GM12878 (cell line): ENCODE results near the gene FNDC3B. TPM values are rescaled to one million over a fixed set of nuclear protein-coding genes. Genes with fewer than 3 reads are reported as not detected.

ENCODE experiments used
- ATAC-seq: fragments of 200-7000 bp; cut with Tn5 transposase; 3 replicates; pipeline ENCODE4 v1.9.1; 2020; ENCODE audit warnings: mild to moderate bottlenecking, moderate library complexity
- BruUV-seq: library from RNA; stranded (reverse); fragments of 400-500 nt; replicated peaks from 2 replicates; lab custom pipeline; 2021; lab: Mats Ljungman, UMichigan
- CTCF ChIA-PET: fragments of 300-600 bp; sonication (Branson Sonifier 250); formaldehyde crosslinking; extraction: SDS; loops from one replicate; lab custom pipeline; 2021; ENCODE audit warnings: inconsistent platforms; lab: Yijun Ruan, JAX
- POLR2A ChIA-PET: fragments of 350-600 bp; formaldehyde crosslinking; extraction: SDS; loops from one replicate; lab custom pipeline; 2021; ENCODE audit warnings: inconsistent platforms; lab: Charles Lee
- RAD21 ChIA-PET: fragments of 300-600 bp; sonication (Branson Sonifier 250); formaldehyde crosslinking; loops from one replicate; lab custom pipeline; 2023; ENCODE audit warnings: antibody characterized with exemption; ENCODE audit not compliant: unreplicated experiment; lab: Charles Lee
- SMC1A ChIA-PET: fragments of 300-600 bp; sonication (Branson Sonifier 250); formaldehyde crosslinking; loops from one replicate; lab custom pipeline; 2023; ENCODE audit not compliant: unreplicated experiment, uncharacterized antibody; lab: Charles Lee
- DNase-seq: peaks from one replicate; pipeline ENCODE4 v3.0.0-alpha.2; 2011; ENCODE audit warnings: low read depth, low spot score
- FAIRE-seq: peaks from 3 replicates; lab custom pipeline; 2011; peaks lifted over from hg19 to GRCh38; lab: Jason Lieb, UNC
- H2AFZ ChIP-seq: 2 replicates; pipeline ENCODE4 v1.6.0; 2011; ENCODE audit warnings: low read depth, low read length, control low read depth; ENCODE audit not compliant: control insufficient read depth
- H3K27ac ChIP-seq: 2 replicates; pipeline ENCODE4 v1.5.1; 2011; ENCODE audit warnings: control low read depth; ENCODE audit not compliant: control insufficient read depth, insufficient read depth
- H3K27me3 ChIP-seq, 2 experiments: replicated peaks in 1 of 2; 2 replicates each; pipeline versions ENCODE4 v1.6.0 to v1.6.1; 2011; ENCODE audit warnings: low read length in 1 of 2; ENCODE audit not compliant: control insufficient read depth in 2 of 2, insufficient read depth in 2 of 2
- H3K36me3 ChIP-seq, 2 experiments: 2 replicates each; pipeline ENCODE4 v1.5.1; 2011; ENCODE audit warnings: low read length in 1 of 2; ENCODE audit not compliant: control insufficient read depth in 2 of 2, insufficient read depth in 2 of 2
- H3K4me1 ChIP-seq: 2 replicates; pipeline ENCODE4 v1.6.1; 2011; ENCODE audit warnings: mild to moderate bottlenecking, low read length, moderate library complexity, mixed read lengths; ENCODE audit not compliant: control insufficient read depth, insufficient read depth
- H3K4me2 ChIP-seq: 2 replicates; pipeline ENCODE4 v1.6.0; 2011; ENCODE audit warnings: control low read depth; ENCODE audit not compliant: control insufficient read depth, insufficient read depth
- H3K4me3 ChIP-seq: fragments of 200-600 bp; sonication (generic); 2 replicates; pipeline ENCODE4 v1.5.1; 2016
- H3K79me2 ChIP-seq: 2 replicates; pipeline ENCODE4 v1.6.0; 2011; ENCODE audit warnings: low read length; ENCODE audit not compliant: control insufficient read depth, insufficient read depth
- H3K9ac ChIP-seq: 2 replicates; pipeline ENCODE4 v1.8.0; 2011; ENCODE audit warnings: low read length, control low read depth, mixed read lengths; ENCODE audit not compliant: control insufficient read depth, insufficient read depth
- H3K9me3 ChIP-seq: replicated peaks from 3 replicates; pipeline ENCODE4 v1.5.1; 2011; ENCODE audit warnings: mild to moderate bottlenecking, low read length; ENCODE audit not compliant: control insufficient read depth, insufficient read depth
- H4K20me1 ChIP-seq: 2 replicates; pipeline ENCODE4 v1.6.0; 2011; ENCODE audit not compliant: control insufficient read depth, insufficient read depth
- BHLHE40 ChIP-seq, 2 experiments: fragments of 450-650 bp in 1 of 2; IDR thresholded peaks; 2 replicates each; pipeline ENCODE4 v1.6.1; 2011 to 2017; ENCODE audit warnings: low read depth in 2 of 2, borderline replicate concordance in 1 of 2, improper control_type of control experiment in 1 of 2, low read length in 1 of 2, mild to moderate bottlenecking in 1 of 2
- CHD4 ChIP-seq: fragments of 200-600 bp; sonication (generic); IDR thresholded peaks from 2 replicates; pipeline ENCODE4 v1.6.1; 2016; ENCODE audit warnings: mild to moderate bottlenecking
- EED ChIP-seq: sonication (generic); IDR thresholded peaks from 2 replicates; pipeline ENCODE4 v1.6.1; 2016; ENCODE audit warnings: antibody characterized with exemption, low read depth
- SUPT20H ChIP-seq: IDR thresholded peaks from 2 replicates; pipeline ENCODE4 v1.6.1; 2011; ENCODE audit warnings: low read depth, mild to moderate bottlenecking, low read length, moderate library complexity, borderline replicate concordance; ENCODE audit not compliant: control insufficient read depth
- WGBS: methylation state at CpG from one replicate; pipeline ENCODE4 v1.1.6; 2016; ENCODE audit warnings: low lambda C conversion rate; ENCODE audit not compliant: insufficient replicate concordance, insufficient coverage; ENCODE audit errors: missing lambda C conversion rate; 5-methylcytosine and 5-hydroxymethylcytosine counted together
- in situ Hi-C: fragments of 300-500 bp; cut with MboI; formaldehyde crosslinking; loops from 9 replicates; pipeline ENCODE4 v1.14.3; 2018; ENCODE audit warnings: mixed read lengths
- intact Hi-C: fragments of 100-400 bp; cut with micrococcal nuclease; formaldehyde crosslinking; loops from one replicate; pipeline ENCODE4 v1.14.2; 2022; ENCODE audit not compliant: unreplicated experiment
- polyA plus RNA-seq, 11 experiments: library from polyadenylated mRNA; depleted of rRNA in 4 of 11; unstranded in 6 of 11; stranded (reverse) in 5 of 11; fragments of >200 nt; fragmentation: Nextera tagmentation in 4 of 11; fragmentation: Illumina TruSeq in 1 of 11; extraction: Ambion mirVana in 4 of 11; extraction: Trizol in 1 of 11; gene quantifications; 1 replicate in 1 of 11; 2 replicates in 10 of 11; pipeline versions ENCODE4 v1.2.1 to v1.2.3, GENCODE V29; 2011 to 2016; ENCODE audit warnings: inconsistent platforms in 2 of 11, missing spikeins in 2 of 11, low read depth in 1 of 11
- total RNA-seq, 4 experiments: library from RNA; depleted of rRNA in 3 of 4; stranded (reverse); fragments of >200 nt in 3 of 4; fragmentation: Illumina TruSeq in 1 of 4; extraction: Trizol in 1 of 4; gene quantifications; 2 replicates each; pipeline versions ENCODE4 v1.2.1 to v1.2.3, GENCODE V29; 2013 to 2021
- TF ChIP-seq, protein P1 (sequence below): fragments of 450-650 bp; IDR thresholded peaks from 2 replicates; pipeline ENCODE4 v1.6.1; 2016; ENCODE audit warnings: mild to moderate bottlenecking
- TF ChIP-seq, protein P2 (sequence below): fragments of 450-650 bp; IDR thresholded peaks from 2 replicates; pipeline ENCODE4 v1.6.1; 2018; ENCODE audit warnings: borderline replicate concordance, mild to moderate bottlenecking; ENCODE audit not compliant: partially characterized antibody
- TF ChIP-seq, protein P3 (sequence below): fragments of 450-650 bp; conservative IDR thresholded peaks from 2 replicates; pipeline ENCODE4 v1.6.1; 2017; ENCODE audit warnings: mild to moderate bottlenecking, moderate library complexity
- TF ChIP-seq, protein P4 (sequence below): fragments of 450-650 bp; IDR thresholded peaks from 2 replicates; pipeline ENCODE4 v1.6.1; 2016; ENCODE audit warnings: mild to moderate bottlenecking
- TF ChIP-seq, protein P5 (sequence below): IDR thresholded peaks from 2 replicates; pipeline ENCODE4 v1.6.1; 2011; ENCODE audit warnings: borderline replicate concordance, low read depth, mild to moderate bottlenecking, moderate library complexity, low read length; ENCODE audit not compliant: insufficient read depth, poor library complexity, severe bottlenecking

Gene FNDC3B
- total and polyA plus RNA-seq, 10 of the 15 experiments (the other 5 are each of a cell fraction or from before 2014, with no cell fraction given) = 7.9 to 35.0 (median 18.5) TPM

DNA sequence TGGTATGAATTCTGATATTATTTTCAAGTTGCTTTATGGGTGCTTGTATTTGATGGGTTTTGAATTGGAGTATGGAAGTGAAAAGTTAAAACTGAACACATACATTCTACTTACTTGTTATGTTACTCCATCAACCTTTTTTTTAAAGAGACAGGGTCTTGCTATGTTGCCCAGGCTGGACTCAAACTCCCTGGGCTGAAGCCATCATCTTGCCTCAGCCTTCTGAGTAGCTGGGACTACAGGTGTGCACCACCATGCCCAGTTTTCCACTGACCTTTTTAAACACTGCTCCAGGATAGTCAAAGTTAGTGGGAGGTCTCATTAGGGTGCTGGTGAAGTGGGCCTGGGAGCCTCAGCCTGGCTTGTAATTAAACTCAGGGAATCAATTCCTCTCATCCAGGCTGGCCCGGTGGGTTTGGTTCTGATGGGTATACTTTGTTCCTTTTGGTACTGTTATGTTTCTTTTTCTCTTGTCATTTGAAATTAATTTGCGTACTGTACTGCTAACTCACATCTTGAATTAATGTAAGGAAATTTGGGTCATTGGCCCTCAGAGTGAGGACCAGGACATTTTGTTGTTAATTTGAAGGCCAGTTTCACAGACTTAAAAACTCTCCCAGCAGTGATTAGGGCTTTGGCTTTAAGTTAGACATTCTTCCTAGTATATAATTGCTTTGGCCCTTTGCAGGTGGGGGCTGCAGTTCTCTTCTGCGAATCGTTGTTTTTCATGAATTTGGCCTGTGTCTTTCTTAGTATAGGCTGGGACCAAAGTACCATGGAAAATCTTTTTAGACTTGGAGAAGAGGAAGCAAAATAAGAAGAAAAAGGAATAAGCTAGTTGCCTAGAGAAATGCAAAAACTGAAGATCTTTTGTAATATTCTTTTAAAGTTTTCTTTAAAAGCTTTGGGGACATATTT, 66.9 kb downstream of the FNDC3B start (continued):
- TF ChIP-seq, protein P1, sequence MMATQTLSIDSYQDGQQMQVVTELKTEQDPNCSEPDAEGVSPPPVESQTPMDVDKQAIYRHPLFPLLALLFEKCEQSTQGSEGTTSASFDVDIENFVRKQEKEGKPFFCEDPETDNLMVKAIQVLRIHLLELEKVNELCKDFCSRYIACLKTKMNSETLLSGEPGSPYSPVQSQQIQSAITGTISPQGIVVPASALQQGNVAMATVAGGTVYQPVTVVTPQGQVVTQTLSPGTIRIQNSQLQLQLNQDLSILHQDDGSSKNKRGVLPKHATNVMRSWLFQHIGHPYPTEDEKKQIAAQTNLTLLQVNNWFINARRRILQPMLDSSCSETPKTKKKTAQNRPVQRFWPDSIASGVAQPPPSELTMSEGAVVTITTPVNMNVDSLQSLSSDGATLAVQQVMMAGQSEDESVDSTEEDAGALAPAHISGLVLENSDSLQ = no peak
- TF ChIP-seq BHLHE40 (IDR thresholded peaks at IDR 0.05; ENCODE audit: borderline replicate concordance in 1 of 2, low read depth in 2 of 2, low read length in 1 of 2) = no peak
- TF ChIP-seq, protein P2, sequence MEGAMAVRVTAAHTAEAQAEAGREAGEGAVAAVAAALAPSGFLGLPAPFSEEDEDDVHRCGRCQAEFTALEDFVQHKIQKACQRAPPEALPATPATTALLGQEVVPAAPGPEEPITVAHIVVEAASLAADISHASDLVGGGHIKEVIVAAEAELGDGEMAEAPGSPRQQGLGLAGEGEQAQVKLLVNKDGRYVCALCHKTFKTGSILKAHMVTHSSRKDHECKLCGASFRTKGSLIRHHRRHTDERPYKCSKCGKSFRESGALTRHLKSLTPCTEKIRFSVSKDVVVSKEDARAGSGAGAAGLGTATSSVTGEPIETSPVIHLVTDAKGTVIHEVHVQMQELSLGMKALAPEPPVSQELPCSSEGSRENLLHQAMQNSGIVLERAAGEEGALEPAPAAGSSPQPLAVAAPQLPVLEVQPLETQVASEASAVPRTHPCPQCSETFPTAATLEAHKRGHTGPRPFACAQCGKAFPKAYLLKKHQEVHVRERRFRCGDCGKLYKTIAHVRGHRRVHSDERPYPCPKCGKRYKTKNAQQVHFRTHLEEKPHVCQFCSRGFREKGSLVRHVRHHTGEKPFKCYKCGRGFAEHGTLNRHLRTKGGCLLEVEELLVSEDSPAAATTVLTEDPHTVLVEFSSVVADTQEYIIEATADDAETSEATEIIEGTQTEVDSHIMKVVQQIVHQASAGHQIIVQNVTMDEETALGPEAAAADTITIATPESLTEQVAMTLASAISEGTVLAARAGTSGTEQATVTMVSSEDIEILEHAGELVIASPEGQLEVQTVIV = no peak
- no peak for TF ChIP-seq EED

DNA sequence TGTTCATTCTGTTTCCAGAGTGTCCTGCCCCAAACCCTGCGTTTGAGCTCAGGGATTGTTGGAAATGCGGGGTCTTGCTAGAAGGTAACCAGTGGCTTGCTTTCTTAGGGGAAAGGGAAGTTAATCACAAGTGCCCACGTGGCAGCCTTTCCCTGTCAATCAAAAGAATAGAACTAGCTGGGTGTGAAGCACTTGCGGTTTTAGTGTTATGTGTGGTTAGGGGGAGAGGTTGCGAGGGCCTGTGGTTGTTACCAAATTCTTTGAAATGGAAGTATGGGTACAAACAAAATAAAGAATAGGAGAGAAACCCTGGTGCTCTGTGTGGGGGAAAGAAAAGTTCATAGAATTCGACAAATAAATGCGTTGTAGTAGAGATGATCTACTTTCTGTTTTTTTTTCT, 67.6 kb downstream of the FNDC3B start:
- ChIA-PET RAD21 (interaction anchor here (0.5 to 6.1 kb wide), 28 partner anchors 10 to 319 kb away, joined by 3 to 92 read pairs (median 4); partner anchors contain the start of gene FNDC3B), CTCF (interaction anchor here (0.5 to 3.1 kb wide), 15 partner anchors 10 to 225 kb away, joined by 3 to 19 read pairs (median 4); no protein-coding TSS in a partner anchor), POLR2A (interaction anchor here (0.6 to 3.1 kb wide), 18 partner anchors 10 to 72 kb away, joined by 3 to 16 read pairs (median 4); partner anchors contain the start of gene FNDC3B), SMC1A (interaction anchor here (0.7 to 10.8 kb wide), 34 partner anchors 9 to 226 kb away, joined by 3 to 169 read pairs (median 6); partner anchors contain the start of gene FNDC3B)
- H3K27ac ChIP-seq = peak overlapping the region; percentile 81
- no peak overlapping the region for H2AFZ ChIP-seq
- H4K20me1 ChIP-seq = no peaks in the 10 kb centered on the region
- H3K27me3 ChIP-seq = no peaks in the 10 kb centered on the region
- DNase-seq (peak; percentile 70), FAIRE-seq (peak; percentile 75), ATAC-seq (peak; percentile 67)
- H3K79me2 ChIP-seq = peaks cover 60% of the 10 kb centered on the region
- in situ Hi-C loops = no loop called here
- BruUV-seq = no TSS peak
- no peaks in the 10 kb centered on the region for H3K9me3 ChIP-seq
- intact Hi-C loops = loop anchor here (1.0 kb wide), 4 partner anchors 25 to 68 kb away; partner anchors contain the start of gene FNDC3B
- H3K9ac ChIP-seq = peak overlapping the region; percentile 14
- peak overlapping the region; percentile 56 for H3K4me2 ChIP-seq
- WGBS = 5% methylated on average over 7 of the region's 7 CpGs
- H3K4me3 ChIP-seq = peak overlapping the region; percentile 20; the same call in 1 of the 2 replicates
- peaks cover 53% of the 10 kb centered on the region for H3K4me1 ChIP-seq
- H3K36me3 ChIP-seq = peaks cover 0 to 3% of the 10 kb centered on the region in 2 experiments; a peak in 1 of 4 replicates
- TF ChIP-seq SUPT20H = no peak
- TF ChIP-seq, protein P3, sequence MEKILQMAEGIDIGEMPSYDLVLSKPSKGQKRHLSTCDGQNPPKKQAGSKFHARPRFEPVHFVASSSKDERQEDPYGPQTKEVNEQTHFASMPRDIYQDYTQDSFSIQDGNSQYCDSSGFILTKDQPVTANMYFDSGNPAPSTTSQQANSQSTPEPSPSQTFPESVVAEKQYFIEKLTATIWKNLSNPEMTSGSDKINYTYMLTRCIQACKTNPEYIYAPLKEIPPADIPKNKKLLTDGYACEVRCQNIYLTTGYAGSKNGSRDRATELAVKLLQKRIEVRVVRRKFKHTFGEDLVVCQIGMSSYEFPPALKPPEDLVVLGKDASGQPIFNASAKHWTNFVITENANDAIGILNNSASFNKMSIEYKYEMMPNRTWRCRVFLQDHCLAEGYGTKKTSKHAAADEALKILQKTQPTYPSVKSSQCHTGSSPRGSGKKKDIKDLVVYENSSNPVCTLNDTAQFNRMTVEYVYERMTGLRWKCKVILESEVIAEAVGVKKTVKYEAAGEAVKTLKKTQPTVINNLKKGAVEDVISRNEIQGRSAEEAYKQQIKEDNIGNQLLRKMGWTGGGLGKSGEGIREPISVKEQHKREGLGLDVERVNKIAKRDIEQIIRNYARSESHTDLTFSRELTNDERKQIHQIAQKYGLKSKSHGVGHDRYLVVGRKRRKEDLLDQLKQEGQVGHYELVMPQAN = no peak
- no peak for TF ChIP-seq CHD4
- TF ChIP-seq, protein P4, sequence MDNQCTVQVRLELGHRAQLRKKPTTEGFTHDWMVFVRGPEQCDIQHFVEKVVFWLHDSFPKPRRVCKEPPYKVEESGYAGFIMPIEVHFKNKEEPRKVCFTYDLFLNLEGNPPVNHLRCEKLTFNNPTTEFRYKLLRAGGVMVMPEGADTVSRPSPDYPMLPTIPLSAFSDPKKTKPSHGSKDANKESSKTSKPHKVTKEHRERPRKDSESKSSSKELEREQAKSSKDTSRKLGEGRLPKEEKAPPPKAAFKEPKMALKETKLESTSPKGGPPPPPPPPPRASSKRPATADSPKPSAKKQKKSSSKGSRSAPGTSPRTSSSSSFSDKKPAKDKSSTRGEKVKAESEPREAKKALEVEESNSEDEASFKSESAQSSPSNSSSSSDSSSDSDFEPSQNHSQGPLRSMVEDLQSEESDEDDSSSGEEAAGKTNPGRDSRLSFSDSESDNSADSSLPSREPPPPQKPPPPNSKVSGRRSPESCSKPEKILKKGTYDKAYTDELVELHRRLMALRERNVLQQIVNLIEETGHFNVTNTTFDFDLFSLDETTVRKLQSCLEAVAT = peak; percentile 95
- TF ChIP-seq, protein P5, sequence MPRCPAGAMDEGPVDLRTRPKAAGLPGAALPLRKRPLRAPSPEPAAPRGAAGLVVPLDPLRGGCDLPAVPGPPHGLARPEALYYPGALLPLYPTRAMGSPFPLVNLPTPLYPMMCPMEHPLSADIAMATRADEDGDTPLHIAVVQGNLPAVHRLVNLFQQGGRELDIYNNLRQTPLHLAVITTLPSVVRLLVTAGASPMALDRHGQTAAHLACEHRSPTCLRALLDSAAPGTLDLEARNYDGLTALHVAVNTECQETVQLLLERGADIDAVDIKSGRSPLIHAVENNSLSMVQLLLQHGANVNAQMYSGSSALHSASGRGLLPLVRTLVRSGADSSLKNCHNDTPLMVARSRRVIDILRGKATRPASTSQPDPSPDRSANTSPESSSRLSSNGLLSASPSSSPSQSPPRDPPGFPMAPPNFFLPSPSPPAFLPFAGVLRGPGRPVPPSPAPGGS = no peak
